HUES6 (cell line): ENCODE data around the gene GNG7.
"Not testable (repeated sequence)": the region's sequence is repeated elsewhere in the genome, so short reads cannot be mapped to it uniquely, and the experiment has no call there.

Experiments used
- H3K27ac ChIP-seq: 2 replicates; pipeline ENCODE4 v1.7.0; 2013; ENCODE audit warnings: low read depth, mild to moderate bottlenecking, low read length, inconsistent platforms
- H3K27me3 ChIP-seq: 2 replicates; pipeline ENCODE4 v1.6.1; 2013; ENCODE audit warnings: low read length; ENCODE audit not compliant: control insufficient read depth, insufficient read depth
- H3K36me3 ChIP-seq: 2 replicates; pipeline ENCODE4 v1.6.1; 2013; ENCODE audit warnings: low read length; ENCODE audit not compliant: control insufficient read depth, insufficient read depth
- H3K4me1 ChIP-seq: 2 replicates; pipeline ENCODE4 v1.6.1; 2013; ENCODE audit warnings: low read length; ENCODE audit not compliant: control insufficient read depth, insufficient read depth
- H3K4me3 ChIP-seq: 2 replicates; pipeline ENCODE4 v1.5.1; 2013; ENCODE audit warnings: low read depth, low read length
- H3K9ac ChIP-seq: one replicate; pipeline ENCODE4 v1.6.1; 2013; ENCODE audit warnings: mild to moderate bottlenecking, low read length
- H3K9me3 ChIP-seq: 2 replicates; pipeline ENCODE4 v1.6.1; 2013; ENCODE audit warnings: low read depth, low read length; ENCODE audit not compliant: control insufficient read depth, insufficient read depth

Gene GNG7

GRCh38 chr19:2589441-2589840 is 113.1 kb downstream of the GNG7 start:
- no peak overlapping the region for H3K9ac ChIP-seq
- no peaks in the 10 kb centered on the region for H3K36me3 ChIP-seq
- H3K27me3 ChIP-seq, result no peaks in the 10 kb centered on the region
- H3K9me3 ChIP-seq, result 0 out of 2 replicates have a peak, but pooled peaks cover 5% of the 10 kb centered on the region
- H3K27ac ChIP-seq, result no peak overlapping the region
- no peak overlapping the region for H3K4me3 ChIP-seq
- H3K4me1 ChIP-seq, result peaks cover 27% of the 10 kb centered on the region

DNA sequence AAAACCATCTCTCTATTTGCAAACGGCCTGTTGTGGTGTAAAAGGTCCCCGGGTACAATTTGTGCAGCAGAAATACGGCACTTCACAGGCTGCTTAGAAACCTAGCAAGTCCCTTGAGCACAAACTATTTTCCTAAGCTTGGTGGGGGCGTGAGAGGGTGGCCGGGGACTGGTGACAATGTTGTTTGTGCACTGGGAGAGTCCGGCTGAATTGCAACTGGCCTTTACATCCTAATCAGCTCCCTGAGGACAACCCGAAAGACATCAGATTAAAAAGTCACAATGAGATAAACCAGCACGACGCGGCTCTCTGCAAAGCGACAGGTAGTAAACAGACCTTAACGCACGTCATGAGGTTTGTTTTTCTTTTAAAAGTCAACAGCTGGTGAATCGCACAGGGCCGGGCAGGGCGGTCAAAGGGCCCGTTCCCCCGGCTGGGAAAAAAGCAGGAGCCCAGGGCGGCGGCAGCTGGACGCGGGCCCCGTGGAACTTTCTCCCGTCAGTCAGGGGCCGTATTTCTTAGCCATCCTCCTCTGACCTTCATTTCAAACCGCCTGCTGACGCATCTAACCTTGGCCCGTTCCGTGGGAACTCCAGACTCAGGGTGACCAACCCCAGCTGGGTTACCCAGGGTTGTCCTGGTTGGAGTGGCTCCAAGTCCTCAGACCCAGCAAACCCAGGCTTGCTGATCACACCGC is 114.3 kb downstream of the GNG7 start:
- H3K27me3 ChIP-seq, result no peaks in the 10 kb centered on the region
- H3K27ac ChIP-seq, result no peak overlapping the region
- peaks cover 27% of the 10 kb centered on the region for H3K4me1 ChIP-seq
- H3K9ac ChIP-seq, result no peak overlapping the region
- no peaks in the 10 kb centered on the region for H3K36me3 ChIP-seq
- peaks cover 15% of the 10 kb centered on the region; the same call in 1 of the 2 replicates for H3K9me3 ChIP-seq
- H3K4me3 ChIP-seq, result no peak overlapping the region

DNA sequence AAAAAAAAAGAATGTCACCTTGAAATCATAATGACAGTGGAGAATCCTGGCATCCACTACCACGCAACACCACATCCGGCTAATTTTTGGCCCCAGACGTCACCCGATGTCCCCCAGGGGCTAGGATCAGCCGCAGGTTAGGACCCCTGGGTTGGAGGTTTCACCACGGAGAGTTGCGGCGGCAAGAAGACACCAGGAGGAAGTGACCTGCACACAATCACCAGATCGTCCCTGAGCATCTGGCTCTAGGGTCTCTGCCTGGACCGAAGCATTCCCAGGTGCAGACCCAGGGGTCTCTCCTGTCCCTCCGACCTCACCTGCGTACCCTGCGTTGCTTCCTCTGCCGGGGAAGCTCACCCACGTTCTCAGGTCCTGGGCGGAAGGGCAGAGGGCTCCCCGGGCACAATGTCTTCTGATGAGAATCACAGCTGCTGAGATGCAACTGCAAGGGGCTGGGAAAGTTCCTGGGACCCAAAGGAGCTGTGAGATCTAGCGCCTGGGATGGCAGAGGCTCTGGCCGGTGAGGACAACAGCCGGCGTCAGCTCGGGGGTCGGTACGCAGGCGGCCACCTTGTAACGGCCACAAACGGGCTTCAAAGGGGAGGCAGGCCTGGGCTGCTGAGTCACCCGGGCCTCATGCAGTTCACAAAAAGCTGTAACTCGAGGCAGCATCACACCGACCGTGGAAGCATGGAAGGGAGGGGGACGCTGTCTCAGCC is 115.3 kb downstream of the GNG7 start:
- Histone ChIP-seq H3K36me3 (no peaks in the 10 kb centered on the region), H3K9me3 (peaks cover 21% of the 10 kb centered on the region; the same call in 1 of the 2 replicates), H3K9ac (peak overlapping the region; percentile 51), H3K4me1 (peaks cover 24% of the 10 kb centered on the region), H3K27ac (peak overlapping the region; percentile 27; the same call in 1 of the 2 replicates), H3K4me3 (no peak overlapping the region; the same call in 1 of the 2 replicates), H3K27me3 (no peaks in the 10 kb centered on the region)

GRCh38 chr19:2586196-2586595 is 116.3 kb downstream of the GNG7 start:
- no peaks in the 10 kb centered on the region for H3K27me3 ChIP-seq
- peaks cover 20% of the 10 kb centered on the region; the same call in 1 of the 2 replicates for H3K9me3 ChIP-seq
- no peaks in the 10 kb centered on the region for H3K36me3 ChIP-seq
- no peak overlapping the region for H3K27ac ChIP-seq
- peaks cover 27% of the 10 kb centered on the region for H3K4me1 ChIP-seq
- H3K4me3 ChIP-seq, result no peak overlapping the region
- no peak overlapping the region for H3K9ac ChIP-seq

DNA sequence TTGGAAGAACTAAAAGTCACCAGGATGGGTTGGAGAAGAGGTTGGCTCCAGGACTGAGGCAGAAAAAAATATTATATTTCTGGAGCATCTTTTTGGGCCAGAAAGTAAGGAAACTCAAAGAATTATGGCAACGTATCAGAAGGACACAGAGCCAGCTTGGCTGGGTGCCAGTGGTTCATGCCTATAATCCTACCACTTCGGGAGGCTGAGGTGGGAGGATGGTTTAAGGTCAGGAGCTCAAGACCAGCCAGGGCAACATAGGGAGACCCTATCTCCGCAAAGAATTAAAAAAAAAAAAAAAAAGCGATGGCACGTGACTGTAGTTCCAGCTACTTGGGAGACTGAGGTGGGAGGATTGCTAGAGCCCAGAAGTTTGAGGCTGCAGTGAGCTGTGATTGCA is 118.5 kb downstream of the GNG7 start:
- Histone ChIP-seq H3K27me3 (no peaks in the 10 kb centered on the region), H3K4me1 (peaks cover 35% of the 10 kb centered on the region), H3K36me3 (no peaks in the 10 kb centered on the region), H3K4me3 (no peak overlapping the region), H3K9me3 (peaks cover 20% of the 10 kb centered on the region; the same call in 1 of the 2 replicates), H3K27ac (no peak overlapping the region), H3K9ac (no peak overlapping the region)

- Histone ChIP-seq H3K4me3 (no peak overlapping the region), H3K9ac (no peak overlapping the region), H3K36me3 (no peaks in the 10 kb centered on the region), H3K27ac (no peak overlapping the region), H3K27me3 (no peaks in the 10 kb centered on the region), H3K9me3 (peaks cover 20% of the 10 kb centered on the region; the same call in 1 of the 2 replicates), H3K4me1 (peaks cover 35% of the 10 kb centered on the region)
These were observed 119.2 kb downstream of the GNG7 start for GRCh38 chr19:2582984-2583956.

DNA sequence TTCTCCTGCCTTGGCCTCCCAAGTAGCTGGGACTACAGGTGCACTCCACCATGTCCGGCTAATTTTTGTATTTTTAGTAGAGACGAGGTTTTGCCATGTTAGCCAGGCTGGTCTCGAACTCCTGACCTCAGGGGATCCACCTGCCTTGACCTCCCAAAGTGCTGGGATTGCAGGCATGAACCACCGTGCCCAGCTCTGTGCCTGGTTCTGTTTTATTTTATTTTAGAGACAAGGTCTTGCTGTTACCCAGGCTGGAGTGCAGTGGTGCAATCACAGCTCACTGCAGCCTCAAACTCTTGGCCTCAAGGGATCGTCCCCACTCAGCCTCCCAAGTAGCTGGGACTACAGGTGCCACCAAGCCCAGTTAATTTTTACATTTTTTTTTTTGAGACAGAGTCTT is 122.1 kb downstream of the GNG7 start:
- H3K4me3 ChIP-seq, H3K36me3 ChIP-seq, H3K27ac ChIP-seq: not testable (repeated sequence)

GRCh38 chr19:2579678-2580280 is 122.7 kb downstream of the GNG7 start:
- H3K27me3 ChIP-seq, result no peaks in the 10 kb centered on the region
- H3K4me3 ChIP-seq, result peak overlapping the region; percentile 6; the same call in 1 of the 2 replicates
- H3K9me3 ChIP-seq, result peaks cover 26% of the 10 kb centered on the region
- H3K9ac ChIP-seq, result peak overlapping the region; percentile 73
- H3K36me3 ChIP-seq, result no peaks in the 10 kb centered on the region
- peak overlapping the region; percentile 69; the same call in 1 of the 2 replicates for H3K27ac ChIP-seq
- H3K4me1 ChIP-seq, result peaks cover 20% of the 10 kb centered on the region

More for the DNA sequence above, 122.1 kb downstream of the GNG7 start:
- peaks cover 26% of the 10 kb centered on the region for H3K9me3 ChIP-seq
- H3K4me1 ChIP-seq, result peaks cover 20% of the 10 kb centered on the region
- H3K27me3 ChIP-seq, H3K9ac ChIP-seq: not testable (repeated sequence)

DNA sequence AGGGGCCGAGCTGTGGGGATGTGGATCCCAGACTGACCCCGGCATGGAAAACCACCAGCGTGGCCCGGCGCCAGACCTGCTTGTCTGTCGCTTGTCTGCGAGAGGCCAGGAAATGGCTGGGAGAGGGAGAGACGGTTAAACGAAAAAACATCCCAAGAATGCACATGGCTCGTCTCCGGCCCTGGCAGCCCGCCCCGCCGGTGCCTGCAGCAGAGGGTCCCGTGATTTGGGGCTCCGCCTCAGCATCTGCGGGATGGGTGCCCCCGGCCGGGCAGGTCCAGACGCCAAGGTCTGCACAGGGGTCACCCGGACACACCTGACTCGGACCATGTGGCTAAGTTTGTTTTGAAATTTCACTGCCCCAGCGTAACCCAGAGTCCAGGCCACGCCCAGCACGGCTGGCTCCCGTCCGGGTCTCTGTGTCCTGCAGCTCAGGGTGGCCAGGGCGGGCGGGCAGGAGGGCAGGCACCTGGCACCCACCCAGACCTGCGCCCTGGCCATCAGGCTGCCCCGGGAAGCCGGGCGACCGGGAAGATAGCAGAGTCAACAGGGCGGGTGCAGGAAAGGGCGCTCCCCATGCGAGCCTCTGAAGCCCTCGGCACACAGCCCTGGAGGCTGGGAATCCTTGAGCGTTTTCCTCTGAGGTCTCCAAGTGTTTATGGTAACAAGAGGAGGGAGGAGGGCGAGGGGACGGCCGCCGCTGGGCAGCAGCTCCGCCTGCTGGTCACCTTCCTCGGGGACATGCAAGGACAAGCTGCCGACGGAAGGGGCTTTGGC is 123.4 kb downstream of the GNG7 start:
- Histone ChIP-seq H3K27ac (peak overlapping the region; percentile 69; the same call in 1 of the 2 replicates), H3K4me1 (peaks cover 20% of the 10 kb centered on the region), H3K9ac (peak overlapping the region; percentile 73), H3K27me3 (no peaks in the 10 kb centered on the region), H3K9me3 (peaks cover 23% of the 10 kb centered on the region), H3K36me3 (no peaks in the 10 kb centered on the region), H3K4me3 (peak overlapping the region; percentile 60)
